Liver (tissue), 9 donors: ENCODE data around the gene ZNF382. TPM values are rescaled to one million over a fixed set of nuclear protein-coding genes. Genes with fewer than 3 reads are reported as not detected.
A peak's percentile ranks its signal among the peaks of the same experiment; 100 is the strongest.

ENCODE experiments used
- DNase-seq: peaks from one replicate; pipeline ENCODE4 v3.0.0-alpha.2; 2017; ENCODE audit warnings: low spot score
- H3K27ac ChIP-seq, 2 donors: one replicate each; pipeline ENCODE4 v1.7.0; 2013; ENCODE audit warnings: inconsistent platforms in 2 of 2, low read length in 2 of 2, control low read depth in 1 of 2, low read depth in 1 of 2, mild to moderate bottlenecking in 1 of 2
- H3K27me3 ChIP-seq, 4 donors: one replicate each; pipeline versions ENCODE4 v1.6.1 to v1.7.0; 2013; ENCODE audit warnings: low read length in 3 of 4, inconsistent platforms in 1 of 4, mild to moderate bottlenecking in 1 of 4, moderate library complexity in 1 of 4; ENCODE audit not compliant: control insufficient read depth in 4 of 4, insufficient read depth in 4 of 4
- H3K36me3 ChIP-seq, 4 donors: one replicate each; pipeline versions ENCODE4 v1.6.1 to v1.7.0; 2013; ENCODE audit warnings: low read length in 3 of 4, mild to moderate bottlenecking in 3 of 4, low read depth in 1 of 4, moderate library complexity in 1 of 4; ENCODE audit not compliant: control insufficient read depth in 4 of 4, insufficient read depth in 3 of 4
- H3K4me1 ChIP-seq, 4 donors: one replicate each; pipeline versions ENCODE4 v1.6.1 to v1.7.0; 2013; ENCODE audit warnings: low read length in 3 of 4, mild to moderate bottlenecking in 3 of 4, moderate library complexity in 1 of 4; ENCODE audit not compliant: control insufficient read depth in 4 of 4, insufficient read depth in 4 of 4
- H3K4me3 ChIP-seq, 3 donors: one replicate each; pipeline versions ENCODE4 v1.6.1 to v1.7.0; 2013; ENCODE audit warnings: low read length in 3 of 3, control low read depth in 1 of 3, low read depth in 1 of 3, mild to moderate bottlenecking in 1 of 3
- H3K9ac ChIP-seq, 2 donors: one replicate each; pipeline ENCODE4 v1.7.0; 2013; ENCODE audit warnings: low read length in 2 of 2, mild to moderate bottlenecking in 2 of 2, moderate library complexity in 2 of 2, control low read depth in 1 of 2, low read depth in 1 of 2
- H3K9me3 ChIP-seq, 4 donors: one replicate each; pipeline versions ENCODE4 v1.6.1 to v1.7.0; 2013; ENCODE audit warnings: low read length in 3 of 4; ENCODE audit not compliant: control insufficient read depth in 4 of 4
- ATF3 ChIP-seq: IDR thresholded peaks from 2 replicates; pipeline ENCODE4 v1.6.1; 2016; ENCODE audit warnings: antibody characterized with exemption
- CTCF ChIP-seq: fragments of 150-350 bp; IDR thresholded peaks from 2 replicates; pipeline ENCODE4 v1.5.1; 2017; ENCODE audit warnings: improper control_type of control experiment, low read depth, low read length; ENCODE audit not compliant: missing input control
- EGR1 ChIP-seq, 2 donors: IDR thresholded peaks; 2 replicates each; pipeline ENCODE4 v1.6.1; 2016 to 2018; ENCODE audit warnings: antibody characterized with exemption in 2 of 2, low read depth in 2 of 2
- FOXA1 ChIP-seq: IDR thresholded peaks from 2 replicates; pipeline ENCODE4 v1.6.1; 2016; ENCODE audit warnings: antibody characterized with exemption
- FOXA2 ChIP-seq: IDR thresholded peaks from 2 replicates; pipeline ENCODE4 v1.6.1; 2016; ENCODE audit warnings: antibody characterized with exemption
- GABPA ChIP-seq, 2 donors: IDR thresholded peaks in 1 of 2; conservative IDR thresholded peaks in 1 of 2; 2 replicates each; pipeline ENCODE4 v1.6.1; 2016; ENCODE audit warnings: antibody characterized with exemption in 2 of 2, mild to moderate bottlenecking in 1 of 2, moderate library complexity in 1 of 2
- HNF4A ChIP-seq, 2 donors: conservative IDR thresholded peaks; 2 replicates each; pipeline ENCODE4 v1.6.1; 2016; ENCODE audit warnings: antibody characterized with exemption in 2 of 2, mild to moderate bottlenecking in 2 of 2
- HNF4G ChIP-seq: IDR thresholded peaks from 2 replicates; pipeline ENCODE4 v1.6.1; 2016; ENCODE audit warnings: antibody characterized with exemption
- JUND ChIP-seq, 2 donors: IDR thresholded peaks; 2 replicates each; pipeline ENCODE4 v1.6.1; 2016; ENCODE audit warnings: antibody characterized with exemption in 2 of 2
- NR2F2 ChIP-seq: IDR thresholded peaks from 2 replicates; pipeline ENCODE4 v1.6.1; 2016; ENCODE audit warnings: antibody characterized with exemption
- RAD21 ChIP-seq, 2 donors: IDR thresholded peaks; 2 replicates each; pipeline ENCODE4 v1.6.1; 2016; ENCODE audit warnings: antibody characterized with exemption in 2 of 2, mild to moderate bottlenecking in 2 of 2
- REST ChIP-seq: IDR thresholded peaks from 2 replicates; pipeline ENCODE4 v1.6.1; 2016; ENCODE audit warnings: antibody characterized with exemption, mild to moderate bottlenecking
- RXRA ChIP-seq, 2 donors: IDR thresholded peaks; 2 replicates each; pipeline ENCODE4 v1.6.1; 2017 to 2018; ENCODE audit warnings: antibody characterized with exemption in 2 of 2, mild to moderate bottlenecking in 1 of 2
- SP1 ChIP-seq: IDR thresholded peaks from 2 replicates; pipeline ENCODE4 v1.6.1; 2018; ENCODE audit warnings: antibody characterized with exemption, mild to moderate bottlenecking
- TAF1 ChIP-seq: conservative IDR thresholded peaks from 2 replicates; pipeline ENCODE4 v1.6.1; 2016; ENCODE audit warnings: antibody characterized with exemption, mild to moderate bottlenecking
- YY1 ChIP-seq: IDR thresholded peaks from 2 replicates; pipeline ENCODE4 v1.6.1; 2016; ENCODE audit warnings: antibody characterized with exemption, mild to moderate bottlenecking
- WGBS: extraction: QIAGEN DNeasy Blood & Tissue Kit; methylation state at CpG from one replicate; pipeline ENCODE4 v1.1.7; 2013; 5-methylcytosine and 5-hydroxymethylcytosine counted together
- polyA plus RNA-seq, 2 donors: library from polyadenylated mRNA; stranded (reverse) in 1 of 2; unstranded in 1 of 2; fragments of 200-250 nt in 1 of 2; fragments of >200 nt in 1 of 2; fragmentation: Nextera tagmentation in 1 of 2; extraction: Ambion mirVana in 1 of 2; gene quantifications; one replicate each; pipeline versions ENCODE4 v1.2.1 to v1.2.3, GENCODE V29; 2013 to 2015
- total RNA-seq, 2 donors: library from RNA; depleted of rRNA; stranded (reverse); fragments of >200 nt; gene quantifications; one replicate each; pipeline ENCODE4 v1.2.3, GENCODE V29; 2014
- TF ChIP-seq, protein P1 (sequence below): IDR thresholded peaks from 2 replicates; pipeline ENCODE4 v1.6.1; 2016; ENCODE audit warnings: antibody characterized with exemption
- TF ChIP-seq, protein P2 (sequence below): IDR thresholded peaks from 2 replicates; pipeline ENCODE4 v1.6.1; 2016; ENCODE audit warnings: antibody characterized with exemption
- donor health status: healthy.
- donor health status: healthy.
- donor health status: healthy.
- donor health status: healthy.
- donor health status: healthy.

Gene ZNF382
- total and polyA plus RNA-seq, 4 donors, result 0.20 to 3.8 (median 1.4) TPM

DNA sequence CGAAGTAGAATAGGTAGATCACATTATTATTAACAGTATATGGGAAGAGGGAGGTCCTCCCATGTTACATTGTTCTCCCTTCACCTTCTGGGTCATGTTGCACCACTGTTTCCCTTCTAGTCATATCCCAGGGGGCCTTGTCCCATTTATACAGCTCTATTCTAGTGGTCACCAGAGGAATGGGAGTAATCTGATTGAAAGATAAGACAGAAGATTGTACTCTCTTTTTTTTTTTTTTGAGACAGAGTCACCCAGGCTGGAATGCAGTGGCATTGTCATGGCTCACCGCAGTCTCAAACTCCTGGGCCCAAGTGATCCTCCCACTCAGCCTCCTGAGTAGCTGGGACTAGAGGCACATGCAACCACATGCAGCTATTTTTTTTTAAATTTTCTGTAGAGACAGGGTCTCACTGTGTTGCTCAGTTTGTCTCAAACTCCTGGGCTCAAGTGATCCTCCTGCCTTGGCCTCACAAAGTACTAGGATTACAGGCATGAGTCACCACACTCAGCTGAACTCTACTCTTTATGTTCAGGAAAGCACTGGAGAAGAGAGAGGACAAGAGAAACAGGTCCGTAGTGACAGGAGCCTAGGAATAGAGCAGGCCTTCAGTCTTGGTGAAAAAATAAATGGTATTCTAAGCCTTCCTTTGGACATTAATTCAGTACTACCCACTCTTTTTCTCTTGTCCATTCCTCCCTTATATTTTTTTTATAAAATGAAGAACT is 27.7 kb upstream of the ZNF382 start:
- Histone ChIP-seq H3K9me3 (peaks cover 17 to 40% (median 27%) of the 10 kb centered on the region in 4 donors), H3K27me3 (no peaks in the 10 kb centered on the region), H3K9ac (no peak overlapping the region), H3K36me3 (peaks cover 13 to 42% (median 40%) of the 10 kb centered on the region in 4 donors), H3K4me1 (peaks cover 3 to 9% (median 9%) of the 10 kb centered on the region in 4 donors), H3K27ac (no peak overlapping the region), H3K4me3 (peak overlapping the region in 2 of 3 donors; percentile 18 to 37)
- DNase-seq, result no peak
- no peak for TF ChIP-seq NR2F2
- no peak for TF ChIP-seq CTCF
- no peak for TF ChIP-seq EGR1 (IDR thresholded peaks at IDR 0.05; ENCODE audit: low read depth in 2 of 2)
- no peak for TF ChIP-seq GABPA (IDR thresholded peaks at IDR 0.05 in 1 of 2, conservative IDR thresholded peaks at IDR 0.05 in 1 of 2)
- no peak for TF ChIP-seq JUND (IDR thresholded peaks at IDR 0.05)
- no peak for TF ChIP-seq FOXA1
- TF ChIP-seq, protein P1, sequence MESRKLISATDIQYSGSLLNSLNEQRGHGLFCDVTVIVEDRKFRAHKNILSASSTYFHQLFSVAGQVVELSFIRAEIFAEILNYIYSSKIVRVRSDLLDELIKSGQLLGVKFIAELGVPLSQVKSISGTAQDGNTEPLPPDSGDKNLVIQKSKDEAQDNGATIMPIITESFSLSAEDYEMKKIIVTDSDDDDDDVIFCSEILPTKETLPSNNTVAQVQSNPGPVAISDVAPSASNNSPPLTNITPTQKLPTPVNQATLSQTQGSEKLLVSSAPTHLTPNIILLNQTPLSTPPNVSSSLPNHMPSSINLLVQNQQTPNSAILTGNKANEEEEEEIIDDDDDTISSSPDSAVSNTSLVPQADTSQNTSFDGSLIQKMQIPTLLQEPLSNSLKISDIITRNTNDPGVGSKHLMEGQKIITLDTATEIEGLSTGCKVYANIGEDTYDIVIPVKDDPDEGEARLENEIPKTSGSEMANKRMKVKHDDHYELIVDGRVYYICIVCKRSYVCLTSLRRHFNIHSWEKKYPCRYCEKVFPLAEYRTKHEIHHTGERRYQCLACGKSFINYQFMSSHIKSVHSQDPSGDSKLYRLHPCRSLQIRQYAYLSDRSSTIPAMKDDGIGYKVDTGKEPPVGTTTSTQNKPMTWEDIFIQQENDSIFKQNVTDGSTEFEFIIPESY, result no peak
- TF ChIP-seq HNF4A (conservative IDR thresholded peaks at IDR 0.05), result no peak
- no peak for TF ChIP-seq REST
- no peak for TF ChIP-seq HNF4G
- TF ChIP-seq SP1, result no peak
- TF ChIP-seq RAD21 (IDR thresholded peaks at IDR 0.05), result no peak
- no peak for TF ChIP-seq FOXA2
- TF ChIP-seq TAF1, result no peak
- no peak for TF ChIP-seq YY1
- no peak for TF ChIP-seq RXRA (IDR thresholded peaks at IDR 0.05)
- TF ChIP-seq ATF3, result no peak
- TF ChIP-seq, protein P2, sequence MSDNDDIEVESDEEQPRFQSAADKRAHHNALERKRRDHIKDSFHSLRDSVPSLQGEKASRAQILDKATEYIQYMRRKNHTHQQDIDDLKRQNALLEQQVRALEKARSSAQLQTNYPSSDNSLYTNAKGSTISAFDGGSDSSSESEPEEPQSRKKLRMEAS, result no peak
- WGBS, result 100% methylated on average over 3 of the region's 3 CpGs
